GM18505 (cell line): ENCODE data around the gene PLA2R1.

Experiments
- ATAC-seq: cut with Tn5 transposase; IDR thresholded peaks from one replicate; pipeline ENCODE4 v1.9.1; 2021; ENCODE audit not compliant: unreplicated experiment
- POLR2A ChIP-seq: IDR thresholded peaks from 4 replicates; pipeline ENCODE4 v1.6.1; 2011; ENCODE audit warnings: borderline replicate concordance; ENCODE audit not compliant: insufficient read depth, insufficient read length; ENCODE audit errors: extremely low read depth

The PLA2R1 gene

DNA sequence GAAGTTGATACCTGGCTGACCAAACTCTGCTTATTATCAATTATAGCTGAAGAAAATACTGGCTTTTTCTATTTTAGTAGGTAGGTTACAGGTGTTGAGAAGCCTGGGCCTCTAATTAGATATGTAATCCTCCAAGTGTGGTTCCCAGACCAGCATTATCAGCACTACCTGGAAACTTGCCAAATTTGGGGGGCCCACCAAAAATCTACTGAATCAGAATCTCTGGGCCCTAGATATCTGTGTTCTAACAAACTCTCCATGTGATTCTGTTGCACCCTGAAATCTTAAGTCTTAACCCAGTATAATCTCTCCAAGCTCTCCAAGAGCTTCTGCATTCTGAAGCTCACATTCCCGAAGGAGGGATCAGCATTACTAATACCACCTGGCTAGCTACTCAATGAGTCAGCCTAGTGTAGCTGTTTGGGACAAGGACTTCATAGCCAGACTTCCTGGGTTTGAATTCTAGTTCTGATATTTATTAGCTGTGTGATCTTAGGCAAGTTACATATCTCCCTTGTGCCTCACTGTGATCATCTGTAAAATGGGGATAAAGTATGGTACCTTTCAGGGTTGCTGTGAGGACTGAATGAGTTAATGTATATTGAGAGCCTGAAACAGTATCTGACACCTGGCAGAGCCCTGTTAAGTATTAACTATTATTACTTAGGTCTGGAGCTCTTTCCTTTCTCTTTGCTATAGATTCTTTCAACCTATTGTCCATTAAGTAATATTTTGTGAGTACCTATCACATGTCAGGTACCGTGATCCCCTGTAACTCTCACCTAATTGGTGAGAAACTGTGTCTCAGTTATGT lies 170.3 kb downstream of the PLA2R1 start:
- TF ChIP-seq POLR2A = no peak
- ATAC-seq = no peak

DNA sequence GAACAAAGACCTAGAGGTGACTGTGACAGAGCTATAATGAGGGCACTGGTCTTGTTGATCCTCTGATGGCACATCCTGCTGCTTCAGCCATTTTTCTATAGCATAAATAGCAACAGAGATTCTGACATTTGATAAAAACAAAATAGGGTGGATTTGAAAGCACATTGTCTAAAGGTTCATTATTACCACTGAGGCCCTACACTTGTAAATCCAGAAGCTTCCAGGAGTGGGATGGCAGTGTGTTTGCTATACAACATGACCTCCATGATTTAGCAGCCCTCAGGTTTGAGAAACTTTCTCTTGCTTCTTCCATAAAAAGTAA lies 171.2 kb downstream of the PLA2R1 start:
- no peak for ATAC-seq

DNA sequence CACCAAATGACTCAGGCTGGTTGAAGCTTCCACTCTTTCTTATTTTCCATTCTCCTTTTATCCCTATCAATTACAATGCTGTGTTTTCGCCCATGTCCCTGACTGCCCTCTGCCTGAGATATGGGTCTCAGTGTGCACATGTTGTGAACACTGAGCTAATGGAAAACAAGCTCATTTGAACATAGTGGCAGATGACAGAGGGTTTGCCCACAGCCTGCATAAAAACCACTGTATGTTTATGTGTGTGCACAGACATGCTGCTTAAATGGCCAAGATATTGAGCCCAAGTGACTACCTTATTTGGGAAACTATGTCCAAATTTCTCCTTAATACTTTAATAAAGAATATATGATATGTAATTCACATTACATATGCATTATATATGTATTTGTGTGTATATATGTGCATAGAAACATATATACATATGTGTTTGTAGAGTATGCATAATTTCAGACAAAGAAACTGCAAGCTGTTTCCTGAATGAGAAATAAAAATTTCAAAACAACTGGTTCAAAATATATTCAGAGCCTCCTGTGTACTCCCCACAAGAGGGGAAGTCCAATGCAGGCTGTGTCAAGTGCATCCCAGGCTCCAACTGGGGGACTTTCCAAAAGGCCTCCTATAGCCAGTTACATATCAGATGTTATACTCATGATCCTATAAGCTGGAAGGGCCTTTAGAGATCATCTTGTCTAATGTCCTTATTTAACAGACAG lies 171.7 kb downstream of the PLA2R1 start:
- ATAC-seq = peak; percentile 43
- TF ChIP-seq POLR2A = no peak

More for the DNA sequence above, 171.2 kb downstream of the PLA2R1 start:
- TF ChIP-seq POLR2A = no peak

DNA sequence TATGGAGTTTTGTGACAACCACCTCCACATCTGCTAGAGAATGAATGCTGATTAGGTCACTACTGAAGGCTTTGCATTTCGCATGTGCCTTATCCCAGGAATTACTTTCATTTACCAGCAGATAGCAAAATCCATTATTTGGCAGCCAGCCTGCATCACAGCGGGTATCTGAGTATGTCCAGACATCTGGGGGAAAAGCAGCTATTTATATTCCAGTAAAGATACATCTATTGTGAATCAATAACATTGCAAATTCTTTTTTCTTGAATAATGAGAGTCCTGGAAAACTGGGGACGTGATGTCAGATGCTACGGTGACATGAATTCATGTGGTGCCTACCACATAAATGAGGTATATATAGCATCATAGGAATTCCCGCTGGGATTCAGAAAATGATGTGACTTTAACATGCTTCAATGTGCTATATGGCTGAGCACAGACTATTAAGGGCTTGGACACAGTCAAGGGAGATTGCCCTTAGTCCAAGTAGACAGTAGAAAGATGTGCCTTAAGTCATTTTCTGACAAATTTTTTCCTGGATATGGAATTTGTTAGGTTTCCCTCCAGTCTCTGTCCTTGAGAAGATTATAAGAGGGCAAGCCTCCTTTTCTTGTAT lies 180.2 kb downstream of the PLA2R1 start:
- TF ChIP-seq POLR2A = no peak
- ATAC-seq = no peak
